Lower lobe of right lung (tissue), 2 donors: ENCODE measurements around the gene SIGLEC14. TPM values are rescaled to one million over a fixed set of nuclear protein-coding genes. Genes with fewer than 3 reads are reported as not detected.
"Not testable (repeated sequence)": the region's sequence is repeated elsewhere in the genome, so short reads cannot be mapped to it uniquely, and the experiment has no call there.

ENCODE experiments used
- ATAC-seq, 2 donors: fragments of 200-7000 bp; cut with Tn5 transposase; one replicate each; pipeline ENCODE4 v1.9.1; 2020 to 2022; ENCODE audit warnings: mild to moderate bottlenecking in 2 of 2, moderate library complexity in 2 of 2
- DNase-seq: peaks from one replicate; pipeline ENCODE4 v3.0.0-alpha.2; 2020
- H3K27ac ChIP-seq: fragments of 200-600 bp; one replicate; pipeline ENCODE4 v1.8.0; 2022
- H3K27me3 ChIP-seq: fragments of 200-600 bp; one replicate; pipeline ENCODE4 v1.8.0; 2022; ENCODE audit warnings: low read depth
- H3K36me3 ChIP-seq: fragments of 200-600 bp; one replicate; pipeline ENCODE4 v1.8.0; 2022; ENCODE audit warnings: mild to moderate bottlenecking
- H3K4me1 ChIP-seq: fragments of 200-600 bp; one replicate; pipeline ENCODE4 v1.8.0; 2022
- H3K4me3 ChIP-seq: fragments of 200-600 bp; one replicate; pipeline ENCODE4 v1.8.0; 2022; ENCODE audit warnings: mild to moderate bottlenecking
- H3K9me3 ChIP-seq: fragments of 200-600 bp; one replicate; pipeline ENCODE4 v1.8.0; 2022
- CTCF ChIP-seq: fragments of 200-600 bp; IDR thresholded peaks from one replicate; pipeline ENCODE4 v1.8.0; 2022; ENCODE audit warnings: antibody characterized with exemption, mild to moderate bottlenecking
- intact Hi-C: fragments of 100-400 bp; cut with DNase I; formaldehyde crosslinking; loops from one replicate; pipeline ENCODE4 v1.11.0; 2022
- total RNA-seq: library from RNA; stranded (reverse); fragmentation: NEBNext Ultra II Directional; extraction: Animal tissue kit (Norgen Biotek cat#: 25700); gene quantifications from one replicate; pipeline ENCODE4 v1.2.1, GENCODE V29; 2021
- donor health status: DM: no; HTN: yes; CAD: no; lungs with severe emphysema.

SIGLEC14 gene
- total RNA-seq, 1 donor from 2014 or later = 20.3 TPM

- no peak for TF ChIP-seq CTCF
- ATAC-seq = peak; percentile 39 to 54
- H3K27ac ChIP-seq = no peak overlapping the region
- no peaks in the 10 kb centered on the region for H3K4me1 ChIP-seq
- no peaks in the 10 kb centered on the region for H3K9me3 ChIP-seq
- H3K4me3 ChIP-seq = no peak overlapping the region
- intact Hi-C loops = no loop called here
- peaks cover 16% of the 10 kb centered on the region for H3K27me3 ChIP-seq
- H3K36me3 ChIP-seq = no peaks in the 10 kb centered on the region
- DNase-seq = no peak
These were observed 34.8 kb upstream of the SIGLEC14 start for GRCh38 chr19:51681286-51681941.

- H3K4me1 ChIP-seq = no peaks in the 10 kb centered on the region
- H3K27me3 ChIP-seq = peaks cover 16% of the 10 kb centered on the region
- DNase-seq (no peak), ATAC-seq (no peak)
- H3K9me3 ChIP-seq = no peaks in the 10 kb centered on the region
- H3K36me3 ChIP-seq = no peaks in the 10 kb centered on the region
- H3K27ac ChIP-seq = no peak overlapping the region
- no peak for TF ChIP-seq CTCF
- H3K4me3 ChIP-seq = no peak overlapping the region
- intact Hi-C loops = no loop called here
These were observed 33.8 kb upstream of the SIGLEC14 start for GRCh38 chr19:51680474-51680873.

GRCh38 chr19:51676566-51677083 is 30.0 kb upstream of the SIGLEC14 start:
- no peak for ATAC-seq
- Histone ChIP-seq H3K27ac (no peak overlapping the region), H3K27me3 (peaks cover 16% of the 10 kb centered on the region), H3K9me3 (no peaks in the 10 kb centered on the region), H3K4me1 (no peaks in the 10 kb centered on the region), H3K36me3 (no peaks in the 10 kb centered on the region), H3K4me3 (no peak overlapping the region)
- intact Hi-C loops = no loop called here
- no peak for TF ChIP-seq CTCF
- no peak for DNase-seq

GRCh38 chr19:51675911-51676565 is 29.4 kb upstream of the SIGLEC14 start:
- H3K4me3 ChIP-seq, H3K9me3 ChIP-seq, H3K4me1 ChIP-seq, intact Hi-C loops, DNase-seq, H3K27ac ChIP-seq, H3K36me3 ChIP-seq: not testable (repeated sequence)
- peak; percentile 53 for TF ChIP-seq CTCF
- H3K27me3 ChIP-seq = peaks cover 16% of the 10 kb centered on the region
- peak; percentile 41 to 57 for ATAC-seq

- DNase-seq (no peak), ATAC-seq (no peak)
- H3K27ac ChIP-seq = no peak overlapping the region
These were observed 21.6 kb upstream of the SIGLEC14 start for GRCh38 chr19:51668216-51668615.

More at GRCh38 chr19:51668216-51668615, 21.6 kb upstream of the SIGLEC14 start:
- H3K9me3 ChIP-seq = no peaks in the 10 kb centered on the region
- H3K4me3 ChIP-seq = no peak overlapping the region
- no peak for TF ChIP-seq CTCF
- no peaks in the 10 kb centered on the region for H3K36me3 ChIP-seq
- intact Hi-C loops = no loop called here
- no peaks in the 10 kb centered on the region for H3K4me1 ChIP-seq
- H3K27me3 ChIP-seq = peaks cover 18% of the 10 kb centered on the region
